ENCODE data around the gene AJAP1.

AJAP1 gene, protein sequence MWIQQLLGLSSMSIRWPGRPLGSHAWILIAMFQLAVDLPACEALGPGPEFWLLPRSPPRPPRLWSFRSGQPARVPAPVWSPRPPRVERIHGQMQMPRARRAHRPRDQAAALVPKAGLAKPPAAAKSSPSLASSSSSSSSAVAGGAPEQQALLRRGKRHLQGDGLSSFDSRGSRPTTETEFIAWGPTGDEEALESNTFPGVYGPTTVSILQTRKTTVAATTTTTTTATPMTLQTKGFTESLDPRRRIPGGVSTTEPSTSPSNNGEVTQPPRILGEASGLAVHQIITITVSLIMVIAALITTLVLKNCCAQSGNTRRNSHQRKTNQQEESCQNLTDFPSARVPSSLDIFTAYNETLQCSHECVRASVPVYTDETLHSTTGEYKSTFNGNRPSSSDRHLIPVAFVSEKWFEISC

DNA sequence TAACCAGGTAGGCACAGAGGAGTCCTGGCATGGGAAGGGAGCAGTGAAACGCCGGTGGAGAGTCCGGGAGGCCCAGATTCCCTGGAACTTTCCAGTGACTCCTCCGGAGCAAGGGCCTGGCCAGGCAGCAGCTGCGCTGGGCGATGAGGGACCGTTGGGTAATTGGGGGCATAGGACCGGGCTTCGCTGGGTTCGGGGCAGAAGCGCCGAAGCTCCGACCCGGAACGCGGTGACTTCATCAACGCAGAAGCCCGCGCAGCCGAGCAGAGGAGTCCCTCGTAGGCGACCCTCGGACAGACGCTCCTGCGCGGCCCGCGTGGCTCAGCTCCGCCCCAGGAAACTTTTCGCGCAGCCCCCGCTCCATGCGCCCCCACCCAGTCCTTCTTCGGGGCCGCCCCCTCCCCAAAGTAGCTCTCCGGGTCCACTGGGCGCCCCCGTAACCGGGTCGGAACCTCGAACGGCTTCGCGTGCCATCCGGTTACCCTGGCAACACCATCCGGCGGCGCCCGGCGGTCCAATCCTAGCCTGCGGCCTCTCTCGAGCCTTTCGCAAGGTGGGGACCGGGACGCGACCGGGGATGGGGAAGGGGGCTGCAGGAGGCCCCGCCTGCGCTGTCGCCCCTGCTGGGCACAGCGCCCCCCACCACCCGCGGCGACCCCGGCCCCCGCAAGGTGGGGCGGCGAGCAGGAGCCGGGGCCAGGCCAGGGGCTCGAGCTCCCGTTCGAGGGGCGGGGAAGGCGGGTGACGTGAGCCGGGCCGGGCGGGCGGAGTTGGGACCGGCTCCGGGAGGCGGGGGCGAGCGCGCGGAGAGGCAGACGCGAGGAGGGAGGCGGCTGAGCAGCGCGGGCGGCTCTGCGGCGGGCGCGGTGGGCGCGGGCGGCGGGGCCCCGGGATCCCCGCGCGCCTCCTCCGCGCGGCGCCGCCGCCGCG, at the start of gene AJAP1:
Gene AJAP1 (plus strand): TSS at position 814 of the 930 bp plus-strand sequence. CDS start 817 bp downstream, outside the sequence.
- DNase-seq (ENCODE audit: insufficient read length, low spot score) (no peak), FAIRE-seq (no peak)
- TF ChIP-seq, protein P1, sequence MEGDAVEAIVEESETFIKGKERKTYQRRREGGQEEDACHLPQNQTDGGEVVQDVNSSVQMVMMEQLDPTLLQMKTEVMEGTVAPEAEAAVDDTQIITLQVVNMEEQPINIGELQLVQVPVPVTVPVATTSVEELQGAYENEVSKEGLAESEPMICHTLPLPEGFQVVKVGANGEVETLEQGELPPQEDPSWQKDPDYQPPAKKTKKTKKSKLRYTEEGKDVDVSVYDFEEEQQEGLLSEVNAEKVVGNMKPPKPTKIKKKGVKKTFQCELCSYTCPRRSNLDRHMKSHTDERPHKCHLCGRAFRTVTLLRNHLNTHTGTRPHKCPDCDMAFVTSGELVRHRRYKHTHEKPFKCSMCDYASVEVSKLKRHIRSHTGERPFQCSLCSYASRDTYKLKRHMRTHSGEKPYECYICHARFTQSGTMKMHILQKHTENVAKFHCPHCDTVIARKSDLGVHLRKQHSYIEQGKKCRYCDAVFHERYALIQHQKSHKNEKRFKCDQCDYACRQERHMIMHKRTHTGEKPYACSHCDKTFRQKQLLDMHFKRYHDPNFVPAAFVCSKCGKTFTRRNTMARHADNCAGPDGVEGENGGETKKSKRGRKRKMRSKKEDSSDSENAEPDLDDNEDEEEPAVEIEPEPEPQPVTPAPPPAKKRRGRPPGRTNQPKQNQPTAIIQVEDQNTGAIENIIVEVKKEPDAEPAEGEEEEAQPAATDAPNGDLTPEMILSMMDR (IDR thresholded peaks at IDR 0.05; ENCODE audit: insufficient read depth, missing control alignments), result no peak

DNA sequence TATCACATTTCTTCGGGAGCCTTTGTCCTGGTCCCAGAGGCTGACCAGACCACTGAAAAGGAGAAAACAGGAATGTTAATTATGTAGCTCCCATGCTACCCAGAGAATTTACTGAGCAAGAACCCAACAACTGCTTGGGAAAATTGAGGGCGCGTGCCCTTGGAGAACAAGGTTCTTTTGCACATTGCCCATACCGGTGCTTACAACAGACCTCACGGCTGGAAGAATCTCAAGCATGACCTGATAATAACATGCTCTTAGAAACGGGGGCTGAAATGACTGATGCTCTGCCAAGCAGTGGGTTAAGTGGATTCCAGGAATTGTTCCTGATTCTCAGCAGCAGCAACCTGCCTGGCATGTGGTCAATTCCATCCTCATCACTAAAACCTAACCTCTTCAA, 49.3 kb upstream of the AJAP1 start:
- FAIRE-seq (no peak), DNase-seq (ENCODE audit: insufficient read length, low spot score) (no peak)
- TF ChIP-seq, protein P1 (IDR thresholded peaks at IDR 0.05; ENCODE audit: insufficient read depth, missing control alignments), result no peak

DNA sequence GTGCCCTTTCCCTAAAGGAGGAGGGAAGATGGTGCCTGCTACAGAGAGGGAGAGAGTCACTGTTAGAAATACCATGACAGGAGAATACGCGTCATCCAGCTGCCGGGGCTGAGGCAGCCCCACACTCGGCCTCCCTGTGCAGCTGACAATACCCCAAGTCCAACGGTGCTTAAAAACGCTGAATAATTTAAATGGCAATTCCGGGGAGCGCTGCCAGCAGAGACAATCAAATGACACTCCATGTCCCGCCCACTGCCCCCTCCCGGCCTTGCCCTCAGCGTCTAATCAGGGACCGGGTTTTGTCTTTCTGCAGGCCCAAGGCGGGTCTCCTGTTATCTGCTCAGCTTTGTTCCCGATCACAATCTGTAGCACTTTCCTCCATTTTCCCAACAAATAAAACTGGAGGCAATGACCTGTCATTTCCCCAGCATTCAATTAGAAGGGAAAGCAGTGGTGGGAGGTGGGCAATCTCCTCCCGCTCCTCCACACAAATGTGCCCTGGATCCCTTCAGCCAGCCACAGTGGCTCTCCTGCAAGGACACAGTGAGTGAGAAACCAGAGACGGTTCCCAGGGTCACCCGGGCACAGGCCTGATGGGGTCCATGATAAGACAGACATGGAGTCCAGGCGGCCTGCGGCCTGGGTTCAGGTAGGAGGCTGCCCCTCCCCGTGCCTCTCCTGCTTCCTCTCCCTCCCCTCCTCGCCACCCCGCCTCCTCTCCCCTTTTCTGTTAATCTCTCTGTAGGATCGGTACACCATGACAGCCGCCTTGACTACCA, 42.7 kb upstream of the AJAP1 start:
- no peak for FAIRE-seq
- TF ChIP-seq, protein P1 (IDR thresholded peaks at IDR 0.05; ENCODE audit: insufficient read depth, missing control alignments), result no peak
- DNase-seq (ENCODE audit: insufficient read length, low spot score), result no peak

DNA sequence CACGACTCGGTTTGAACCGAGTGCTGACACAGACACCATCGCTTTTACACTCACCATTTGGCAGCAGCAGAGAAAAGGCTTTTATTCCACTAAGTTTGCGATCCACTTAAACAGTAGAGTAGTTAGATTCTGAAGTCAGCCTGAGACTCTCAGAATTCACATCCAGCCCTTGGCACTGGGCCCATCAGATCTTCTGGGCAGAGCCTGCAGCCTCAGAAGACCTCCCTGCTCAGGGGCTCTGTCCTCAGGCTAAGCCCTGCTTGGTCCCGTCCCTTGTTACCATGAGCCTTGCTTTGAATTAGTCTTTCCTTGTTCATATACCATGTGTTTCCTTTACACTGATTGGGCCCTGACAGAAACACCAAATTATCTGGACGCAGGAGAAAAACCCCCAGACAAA, 41.4 kb upstream of the AJAP1 start:
- FAIRE-seq (no peak), DNase-seq (ENCODE audit: insufficient read length, low spot score) (no peak)
- TF ChIP-seq, protein P1 (IDR thresholded peaks at IDR 0.05; ENCODE audit: insufficient read depth, missing control alignments), result no peak

DNA sequence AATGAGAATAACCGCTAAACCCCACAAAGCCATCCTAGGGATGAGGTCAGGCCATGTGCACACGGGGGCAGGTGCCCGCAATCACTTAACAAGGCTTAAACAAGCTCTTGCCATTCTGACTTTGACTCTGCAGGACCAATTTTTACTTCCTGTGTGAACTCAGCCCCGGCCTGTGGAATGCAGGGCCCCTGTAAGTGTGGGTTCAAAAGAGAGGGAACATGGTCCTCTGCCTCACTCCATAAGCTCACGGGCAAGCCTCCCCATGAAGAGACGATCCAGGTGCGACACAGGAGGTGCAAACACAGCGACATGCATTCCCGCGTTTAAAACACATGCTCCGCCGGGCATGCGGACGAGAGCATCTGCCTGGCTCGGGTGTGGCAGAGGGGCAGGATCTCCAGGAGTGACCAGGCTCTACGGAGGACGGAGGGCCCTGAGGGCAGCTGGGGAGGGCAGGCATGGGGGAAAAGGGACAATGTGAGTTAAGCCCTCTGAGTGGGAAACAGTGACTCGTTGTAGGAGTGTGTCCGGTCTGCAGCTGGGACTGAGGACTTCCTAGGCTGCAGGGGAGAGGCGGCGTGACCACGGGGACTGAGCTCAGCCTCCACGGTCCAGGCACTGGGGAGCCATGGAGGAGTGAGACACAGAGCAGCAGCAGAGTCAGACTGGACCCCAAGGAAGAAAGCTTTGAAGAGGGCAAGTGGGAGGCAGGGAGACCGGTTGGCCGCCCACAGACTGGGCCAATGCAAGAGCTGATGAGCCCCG, 40.6 kb upstream of the AJAP1 start:
- TF ChIP-seq, protein P1 (IDR thresholded peaks at IDR 0.05; ENCODE audit: insufficient read depth, missing control alignments), result no peak
- DNase-seq (ENCODE audit: insufficient read length, low spot score), result no peak
- no peak for FAIRE-seq
